Epithelial cell of esophagus (primary cell): Measurements from ENCODE around the gene HOXD12.
A peak's percentile ranks its signal among the peaks of the same experiment; 100 is the strongest.

Experiments used
- DNase-seq: peaks from one replicate; pipeline ENCODE4 v3.0.0; 2010; ENCODE audit warnings: low read depth
- H3K4me3 ChIP-seq: 2 replicates; pipeline ENCODE4 v1.5.1; 2011; ENCODE audit warnings: mild to moderate bottlenecking, low read length, control low read depth
- TF ChIP-seq, protein P1 (sequence below): IDR thresholded peaks from 2 replicates; pipeline ENCODE4 v1.5.1; 2011; ENCODE audit warnings: low read depth, mild to moderate bottlenecking, low read length, control low read depth, inconsistent platforms; ENCODE audit not compliant: insufficient read depth; ENCODE audit errors: missing control alignments

HOXD12 gene

DNA sequence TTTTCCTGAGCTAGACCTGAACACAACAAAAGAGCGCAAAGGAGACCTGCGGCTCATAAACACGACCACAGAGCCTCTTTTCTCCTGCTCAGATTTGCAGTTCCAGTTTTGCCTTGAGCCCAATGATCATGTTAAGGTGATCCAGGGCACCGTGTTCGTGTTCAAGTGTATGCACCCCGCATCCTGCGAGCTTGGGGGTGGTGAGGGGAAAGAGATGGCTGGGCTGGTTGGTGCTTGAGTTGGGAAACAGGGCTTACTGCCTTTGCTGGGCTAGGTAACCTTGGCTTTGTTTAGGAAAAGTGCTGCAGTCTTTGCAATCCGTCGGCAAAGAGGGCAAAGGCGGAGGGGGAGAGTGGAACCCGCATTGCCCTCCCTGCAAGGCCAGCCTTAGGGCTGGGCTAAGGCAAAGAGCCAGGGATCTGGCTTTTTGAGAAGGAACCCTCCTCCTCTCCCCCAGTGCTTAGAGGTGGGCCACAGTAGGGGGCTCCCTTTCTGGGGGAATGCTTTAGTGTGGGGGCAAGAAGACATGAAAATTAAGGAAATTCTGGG, 18.3 kb downstream of the HOXD12 start:
- DNase-seq: no peak
- TF ChIP-seq, protein P1, sequence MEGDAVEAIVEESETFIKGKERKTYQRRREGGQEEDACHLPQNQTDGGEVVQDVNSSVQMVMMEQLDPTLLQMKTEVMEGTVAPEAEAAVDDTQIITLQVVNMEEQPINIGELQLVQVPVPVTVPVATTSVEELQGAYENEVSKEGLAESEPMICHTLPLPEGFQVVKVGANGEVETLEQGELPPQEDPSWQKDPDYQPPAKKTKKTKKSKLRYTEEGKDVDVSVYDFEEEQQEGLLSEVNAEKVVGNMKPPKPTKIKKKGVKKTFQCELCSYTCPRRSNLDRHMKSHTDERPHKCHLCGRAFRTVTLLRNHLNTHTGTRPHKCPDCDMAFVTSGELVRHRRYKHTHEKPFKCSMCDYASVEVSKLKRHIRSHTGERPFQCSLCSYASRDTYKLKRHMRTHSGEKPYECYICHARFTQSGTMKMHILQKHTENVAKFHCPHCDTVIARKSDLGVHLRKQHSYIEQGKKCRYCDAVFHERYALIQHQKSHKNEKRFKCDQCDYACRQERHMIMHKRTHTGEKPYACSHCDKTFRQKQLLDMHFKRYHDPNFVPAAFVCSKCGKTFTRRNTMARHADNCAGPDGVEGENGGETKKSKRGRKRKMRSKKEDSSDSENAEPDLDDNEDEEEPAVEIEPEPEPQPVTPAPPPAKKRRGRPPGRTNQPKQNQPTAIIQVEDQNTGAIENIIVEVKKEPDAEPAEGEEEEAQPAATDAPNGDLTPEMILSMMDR: no peak
- no peak overlapping the region for H3K4me3 ChIP-seq

DNA sequence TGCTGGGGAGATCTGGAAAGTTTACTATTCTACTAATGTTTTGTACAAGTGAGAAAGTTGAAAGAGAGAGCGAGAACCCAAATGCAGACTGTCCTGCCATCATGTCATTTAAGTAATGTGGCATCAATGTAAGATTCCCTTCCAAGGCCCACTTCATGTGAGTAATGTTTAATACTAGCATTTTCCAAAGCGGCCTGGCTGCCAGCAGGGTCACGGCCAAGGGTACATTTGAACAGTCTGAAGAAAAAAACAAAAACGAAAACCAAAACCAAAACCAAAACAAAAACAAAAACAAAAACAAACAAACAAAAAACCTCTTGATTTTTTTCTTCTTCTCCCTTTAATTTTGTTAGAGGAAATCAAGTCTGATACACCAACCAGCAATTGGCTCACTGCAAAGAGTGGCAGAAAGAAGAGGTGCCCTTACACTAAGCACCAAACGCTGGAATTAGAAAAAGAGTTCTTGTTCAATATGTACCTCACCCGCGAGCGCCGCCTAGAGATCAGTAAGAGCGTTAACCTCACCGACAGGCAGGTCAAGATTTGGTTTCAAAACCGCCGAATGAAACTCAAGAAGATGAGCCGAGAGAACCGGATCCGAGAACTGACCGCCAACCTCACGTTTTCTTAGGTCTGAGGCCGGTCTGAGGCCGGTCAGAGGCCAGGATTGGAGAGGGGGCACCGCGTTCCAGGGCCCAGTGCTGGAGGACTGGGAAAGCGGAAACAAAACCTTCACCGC, 19.2 kb downstream of the HOXD12 start:
- TF ChIP-seq, protein P1: peak; percentile 34
- H3K4me3 ChIP-seq: no peak overlapping the region
- DNase-seq: peak; percentile 22

DNA sequence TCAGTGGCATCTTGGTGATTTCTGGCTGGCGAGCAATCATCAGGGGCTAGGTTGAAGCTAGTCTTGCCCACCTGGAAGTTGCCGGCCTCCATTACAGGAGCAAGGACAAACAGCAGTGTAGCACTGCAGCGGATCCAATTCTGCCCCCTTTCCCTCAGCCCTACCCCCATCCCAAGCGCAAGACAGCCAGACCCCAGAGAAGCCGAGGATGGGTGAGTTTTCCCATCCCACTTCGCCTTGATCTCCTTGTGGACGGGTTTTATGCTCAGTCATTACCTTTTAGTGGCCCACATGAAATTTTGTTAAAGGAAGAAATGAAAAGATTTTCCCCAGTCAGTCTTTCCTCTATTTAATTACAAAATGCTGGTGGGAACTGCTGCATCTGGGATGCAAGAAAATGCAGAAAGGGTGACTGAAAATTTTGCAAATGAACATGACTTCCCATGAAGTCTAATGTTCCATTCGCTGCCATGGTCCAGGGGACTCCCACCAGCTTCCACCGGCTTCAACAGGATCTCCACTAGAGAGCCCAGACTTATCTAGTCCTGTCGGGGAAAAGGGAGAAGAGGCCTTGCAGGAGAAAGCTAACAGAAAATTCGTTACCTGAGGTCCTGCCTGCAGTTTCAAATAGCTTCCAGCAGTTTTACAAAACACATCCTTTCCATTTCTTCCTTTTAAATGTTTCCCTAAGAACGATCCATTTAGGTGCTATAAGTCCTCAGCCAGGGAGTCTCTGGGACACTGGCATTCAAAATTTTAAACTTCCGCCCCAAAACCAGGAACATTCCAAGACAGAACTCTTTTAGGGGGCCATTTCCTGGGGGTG, 21.0 kb downstream of the HOXD12 start:
- TF ChIP-seq, protein P1: no peak
- H3K4me3 ChIP-seq: no peak overlapping the region
- no peak for DNase-seq

DNA sequence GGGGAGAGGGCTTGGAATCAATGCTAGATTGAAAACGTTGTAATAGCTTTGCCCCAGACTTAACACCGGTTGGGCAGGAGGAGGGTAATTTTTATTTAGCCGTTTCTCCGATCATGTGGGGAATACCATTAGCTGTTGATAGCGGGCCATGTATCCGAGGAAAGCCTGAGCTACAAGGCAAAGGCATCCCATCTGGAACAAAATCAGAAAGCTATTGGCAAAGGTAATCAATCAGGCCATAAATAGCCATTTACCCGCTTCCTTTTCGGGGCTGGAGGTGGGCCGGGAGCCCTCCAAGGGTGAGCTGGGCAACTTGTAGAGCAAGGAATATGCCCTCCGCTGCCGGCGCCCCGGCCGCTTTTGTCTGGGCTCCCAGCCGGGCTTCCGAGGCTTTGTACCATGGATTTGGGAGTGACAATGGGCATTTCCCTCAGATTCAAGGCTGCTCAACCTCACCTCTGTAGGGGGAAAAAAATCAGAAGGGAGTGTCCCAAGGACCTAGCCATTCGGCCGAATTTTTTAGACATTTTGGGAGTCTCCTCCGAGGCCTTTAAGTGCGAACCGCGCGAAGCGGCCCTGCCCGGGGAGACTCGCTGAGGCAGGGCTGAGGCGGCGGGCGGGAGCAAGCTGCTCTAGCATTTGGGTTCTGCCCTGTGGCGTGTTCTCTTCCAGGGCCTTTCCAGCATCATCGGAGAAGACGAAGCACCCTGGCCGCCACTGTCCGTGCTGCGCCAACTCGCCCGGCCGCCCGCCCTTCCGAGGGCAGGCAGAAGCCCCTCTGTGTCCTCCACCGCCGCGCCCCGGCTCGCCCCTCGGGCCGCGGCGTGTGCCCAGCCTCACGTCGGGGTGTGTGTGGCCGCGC, 21.8 kb downstream of the HOXD12 start:
- no peak for DNase-seq
- TF ChIP-seq, protein P1: no peak
- H3K4me3 ChIP-seq: no peak overlapping the region

DNA sequence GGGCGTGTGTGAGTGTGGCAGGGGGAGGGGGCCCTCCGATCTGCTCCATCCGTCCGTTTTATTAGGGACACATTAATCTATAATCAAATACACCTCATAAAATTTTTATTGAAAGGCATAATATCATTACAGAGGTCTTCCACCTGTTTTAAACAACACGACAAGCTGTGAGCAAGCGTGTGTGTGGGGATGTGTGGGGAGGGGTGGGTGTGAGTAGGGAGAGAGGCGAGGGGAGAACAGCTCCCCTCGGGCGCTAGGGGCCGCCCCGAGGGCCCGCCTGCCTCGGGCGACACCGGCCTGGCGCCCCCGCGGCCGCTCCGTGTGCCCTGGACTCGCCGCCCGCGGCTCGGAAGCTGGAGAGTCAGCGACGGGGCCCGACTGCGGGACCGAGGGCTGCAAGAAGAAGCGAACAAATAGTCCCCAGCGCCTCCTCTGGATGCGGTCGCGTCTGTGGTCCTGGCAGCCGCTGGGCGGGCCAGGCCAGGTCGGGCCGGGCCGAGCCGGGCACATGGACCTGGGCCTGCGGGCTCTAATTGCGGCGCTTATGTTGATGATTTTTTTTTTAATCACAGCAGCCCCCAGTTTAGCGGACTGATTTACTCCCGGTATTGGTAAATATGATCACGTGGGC, 22.6 kb downstream of the HOXD12 start:
- H3K4me3 ChIP-seq: no peak overlapping the region
- DNase-seq: no peak
- TF ChIP-seq, protein P1: no peak
